Peyer's patch (tissue), 4 donors: Measurements from ENCODE around the gene NARF.

Experiments
- POLR2A ChIP-seq, 2 donors: fragments of 450-650 bp; IDR thresholded peaks; one replicate each; pipeline ENCODE4 v1.5.1; 2017; ENCODE audit warnings: antibody characterized with exemption in 2 of 2, mild to moderate bottlenecking in 2 of 2, moderate library complexity in 2 of 2
- TF ChIP-seq, protein P1 (sequence below), 6 experiments: fragments of 450-650 bp in 4 of 6; fragments of 200-600 bp in 2 of 6; sonication (generic) in 1 of 6; IDR thresholded peaks; one replicate each; pipeline ENCODE4 v1.5.1; 2017 to 2019; ENCODE audit warnings: antibody characterized with exemption in 6 of 6, mild to moderate bottlenecking in 3 of 6, moderate library complexity in 1 of 6

DNA sequence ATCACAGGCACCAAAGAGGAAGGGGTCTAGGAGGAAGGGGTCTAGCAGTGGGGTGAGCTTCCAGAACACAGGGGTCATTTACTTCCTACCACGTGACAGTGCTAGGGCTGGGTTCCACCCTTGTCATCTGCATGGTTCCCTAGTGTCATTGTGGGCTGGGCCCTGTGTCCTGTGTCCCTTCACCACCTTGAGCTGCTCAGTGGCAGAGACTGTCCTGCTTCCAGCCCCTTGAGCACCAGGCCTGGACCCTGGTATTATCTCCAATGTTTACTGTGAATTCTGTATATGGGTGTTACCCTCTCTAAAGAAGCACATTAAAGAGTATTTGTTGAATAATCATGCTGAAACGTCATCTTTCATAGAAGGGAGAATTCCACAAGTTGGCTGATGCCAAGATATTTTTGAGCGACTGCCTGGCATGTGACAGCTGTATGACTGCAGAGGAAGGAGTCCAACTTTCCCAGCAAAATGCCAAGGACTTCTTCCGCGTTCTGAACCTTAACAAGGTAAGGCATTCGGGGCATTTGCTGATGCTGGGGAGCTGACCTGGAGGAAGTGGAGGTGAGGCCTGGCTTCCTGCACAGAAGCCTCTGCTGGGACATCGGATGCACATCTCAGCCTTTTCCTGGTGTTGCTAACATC lies 5.5 kb downstream of the NARF start:
- TF ChIP-seq, protein P1, sequence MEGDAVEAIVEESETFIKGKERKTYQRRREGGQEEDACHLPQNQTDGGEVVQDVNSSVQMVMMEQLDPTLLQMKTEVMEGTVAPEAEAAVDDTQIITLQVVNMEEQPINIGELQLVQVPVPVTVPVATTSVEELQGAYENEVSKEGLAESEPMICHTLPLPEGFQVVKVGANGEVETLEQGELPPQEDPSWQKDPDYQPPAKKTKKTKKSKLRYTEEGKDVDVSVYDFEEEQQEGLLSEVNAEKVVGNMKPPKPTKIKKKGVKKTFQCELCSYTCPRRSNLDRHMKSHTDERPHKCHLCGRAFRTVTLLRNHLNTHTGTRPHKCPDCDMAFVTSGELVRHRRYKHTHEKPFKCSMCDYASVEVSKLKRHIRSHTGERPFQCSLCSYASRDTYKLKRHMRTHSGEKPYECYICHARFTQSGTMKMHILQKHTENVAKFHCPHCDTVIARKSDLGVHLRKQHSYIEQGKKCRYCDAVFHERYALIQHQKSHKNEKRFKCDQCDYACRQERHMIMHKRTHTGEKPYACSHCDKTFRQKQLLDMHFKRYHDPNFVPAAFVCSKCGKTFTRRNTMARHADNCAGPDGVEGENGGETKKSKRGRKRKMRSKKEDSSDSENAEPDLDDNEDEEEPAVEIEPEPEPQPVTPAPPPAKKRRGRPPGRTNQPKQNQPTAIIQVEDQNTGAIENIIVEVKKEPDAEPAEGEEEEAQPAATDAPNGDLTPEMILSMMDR (IDR thresholded peaks at IDR 0.05): no peak
- no peak for TF ChIP-seq POLR2A (IDR thresholded peaks at IDR 0.05)
